NCI-H446 (cell line): ENCODE data around the gene MOV10L1.
"Not testable (repeated sequence)": the region's sequence is repeated elsewhere in the genome, so short reads cannot be mapped to it uniquely, and the experiment has no call there.

Experiments used
- DNase-seq, 2 experiments: peaks; one replicate each; lab custom pipeline; 2025; lab: John Stamatoyannopoulos, UW

Gene MOV10L1

GRCh38 chr22:50078246-50078645 lies 11.6 kb upstream of the MOV10L1 start:
- no peak for DNase-seq

GRCh38 chr22:50078761-50079160 lies 11.0 kb upstream of the MOV10L1 start:
- DNase-seq, result no peak

GRCh38 chr22:50080077-50080465 lies 9.7 kb upstream of the MOV10L1 start:
- no peak for DNase-seq

- DNase-seq, result no peak
Observed at GRCh38 chr22:50081426-50082196, 8.2 kb upstream of the MOV10L1 start.

- no peak for DNase-seq
Observed at GRCh38 chr22:50082197-50082715, 7.5 kb upstream of the MOV10L1 start.

- no peak for DNase-seq
Observed at GRCh38 chr22:50082961-50083461, 6.8 kb upstream of the MOV10L1 start.

GRCh38 chr22:50083462-50084079 lies 6.2 kb upstream of the MOV10L1 start:
- DNase-seq, result no peak

GRCh38 chr22:50084080-50084477 lies 5.7 kb upstream of the MOV10L1 start:
- DNase-seq, result no peak

GRCh38 chr22:50084614-50085021 lies 5.2 kb upstream of the MOV10L1 start:
- no peak for DNase-seq

- no peak for DNase-seq
Observed at GRCh38 chr22:50085211-50085972, 4.4 kb upstream of the MOV10L1 start, which contains the start of gene MLC1. MLC1 (minus strand) TSS chr22:50085426; CDS start chr22:50084902, 524 bp downstream.

GRCh38 chr22:50086526-50086925 lies 3.3 kb upstream of the MOV10L1 start:
- DNase-seq, result no peak

GRCh38 chr22:50086975-50087374 lies 2.8 kb upstream of the MOV10L1 start:
- DNase-seq, result not testable (repeated sequence)

- no peak for DNase-seq
Observed at GRCh38 chr22:50087646-50088045, 2.2 kb upstream of the MOV10L1 start.

- DNase-seq, result no peak
Observed at GRCh38 chr22:50088096-50088495, 1.7 kb upstream of the MOV10L1 start.

GRCh38 chr22:50089231-50089630 lies 575 bp upstream of the MOV10L1 start:
- DNase-seq, result no peak

- DNase-seq, result no peak
Observed at GRCh38 chr22:50090412-50090714, 557 bp downstream of the MOV10L1 start.

- no peak for DNase-seq
Observed at GRCh38 chr22:50091092-50091768, 1.4 kb downstream of the MOV10L1 start.

GRCh38 chr22:50092342-50092741 lies 2.5 kb downstream of the MOV10L1 start:
- no peak for DNase-seq

- no peak for DNase-seq
Observed at GRCh38 chr22:50098052-50098451, 8.2 kb downstream of the MOV10L1 start.

GRCh38 chr22:50101870-50102565 lies 12.2 kb downstream of the MOV10L1 start:
- no peak for DNase-seq

- DNase-seq, result no peak
Observed at GRCh38 chr22:50102946-50103345, 13.1 kb downstream of the MOV10L1 start.
